ENCODE results near the gene ITPA. TPM values are rescaled to one million over a fixed set of nuclear protein-coding genes. Genes with fewer than 3 reads are reported as not detected.

Gene ITPA
- total RNA-seq, 1 experiment from 2014 or later, result 77.3 TPM

DNA sequence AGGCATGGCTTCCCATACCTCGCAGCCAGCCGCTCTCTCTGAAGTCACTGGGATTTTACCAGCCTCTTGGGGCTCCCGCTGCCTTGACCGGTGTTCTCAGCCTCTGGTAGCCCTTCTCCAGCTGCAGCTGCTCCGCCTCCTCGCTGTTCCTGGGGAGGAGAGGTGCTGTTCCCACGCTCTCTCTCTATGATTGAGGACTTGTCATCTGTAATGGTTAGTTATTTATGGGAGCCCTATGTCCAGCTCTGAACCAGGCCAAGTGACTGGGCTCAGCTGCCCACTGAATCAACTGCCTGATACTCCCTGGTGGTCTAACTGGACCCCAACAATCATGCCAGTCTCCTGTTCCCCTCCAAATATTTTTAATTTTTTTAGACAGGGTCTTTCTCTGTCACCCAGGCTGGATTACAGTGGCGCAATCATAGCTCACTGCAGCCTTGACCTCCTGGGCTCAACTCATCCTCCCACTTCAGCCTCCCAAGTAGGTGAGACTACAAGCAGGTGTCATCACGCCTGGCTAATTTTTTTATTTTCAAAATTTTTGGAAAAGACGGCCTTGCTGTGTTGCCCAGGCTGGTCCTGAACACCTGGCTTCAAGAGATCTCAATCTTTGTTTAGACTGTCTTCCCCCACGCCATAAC lies 34.5 kb downstream of the ITPA start:
- DNase-seq (ENCODE audit: low read depth, low spot score) (no peak), ATAC-seq (no peak)
- no peak overlapping the region for H3K4me2 ChIP-seq (ENCODE audit: low read length)
- H3K27me3 ChIP-seq (ENCODE audit: insufficient read depth, low read length), result no peaks in the 10 kb centered on the region
- H3K36me3 ChIP-seq (ENCODE audit: control insufficient read depth in 1 of 2, insufficient read depth in 2 of 2, low read length in 2 of 2), result no peaks in the 10 kb centered on the region
- H3K4me1 ChIP-seq (ENCODE audit: control insufficient read depth in 1 of 2, insufficient read depth in 2 of 2, low read length in 2 of 2), result peaks cover 2 to 12% of the 10 kb centered on the region in 2 experiments; a peak in 2 of 4 replicates
- H3K4me3 ChIP-seq (replicated peaks in 1 of 2; ENCODE audit: low read depth in 1 of 2, low read length in 2 of 2), result no peak overlapping the region
- ChIA-PET CTCF (interaction anchor here (0.6 kb wide), 1 partner anchor 75 kb away, joined by 3 read pairs; no protein-coding TSS in a partner anchor), RAD21 (ENCODE audit: low non-redundant PET in 1 of 2, low total read pairs in 2 of 2, uncharacterized antibody in 2 of 2, unreplicated experiment in 2 of 2) (no interaction called here), POLR2A (interaction anchor here (1.7 kb wide), 1 partner anchor 8 kb away, joined by 3 read pairs; no protein-coding TSS in a partner anchor)
- no peaks in the 10 kb centered on the region for H3K9me2 ChIP-seq (ENCODE audit: insufficient read depth)
- H4K20me1 ChIP-seq (ENCODE audit: insufficient read depth), result no peaks in the 10 kb centered on the region
- H2AFZ ChIP-seq (ENCODE audit: low read depth, low read length, poor library complexity, severe bottlenecking), result no peak overlapping the region
- TF ChIP-seq ZFX (IDR thresholded peaks at IDR 0.05), result no peak
- TF ChIP-seq, protein P1, sequence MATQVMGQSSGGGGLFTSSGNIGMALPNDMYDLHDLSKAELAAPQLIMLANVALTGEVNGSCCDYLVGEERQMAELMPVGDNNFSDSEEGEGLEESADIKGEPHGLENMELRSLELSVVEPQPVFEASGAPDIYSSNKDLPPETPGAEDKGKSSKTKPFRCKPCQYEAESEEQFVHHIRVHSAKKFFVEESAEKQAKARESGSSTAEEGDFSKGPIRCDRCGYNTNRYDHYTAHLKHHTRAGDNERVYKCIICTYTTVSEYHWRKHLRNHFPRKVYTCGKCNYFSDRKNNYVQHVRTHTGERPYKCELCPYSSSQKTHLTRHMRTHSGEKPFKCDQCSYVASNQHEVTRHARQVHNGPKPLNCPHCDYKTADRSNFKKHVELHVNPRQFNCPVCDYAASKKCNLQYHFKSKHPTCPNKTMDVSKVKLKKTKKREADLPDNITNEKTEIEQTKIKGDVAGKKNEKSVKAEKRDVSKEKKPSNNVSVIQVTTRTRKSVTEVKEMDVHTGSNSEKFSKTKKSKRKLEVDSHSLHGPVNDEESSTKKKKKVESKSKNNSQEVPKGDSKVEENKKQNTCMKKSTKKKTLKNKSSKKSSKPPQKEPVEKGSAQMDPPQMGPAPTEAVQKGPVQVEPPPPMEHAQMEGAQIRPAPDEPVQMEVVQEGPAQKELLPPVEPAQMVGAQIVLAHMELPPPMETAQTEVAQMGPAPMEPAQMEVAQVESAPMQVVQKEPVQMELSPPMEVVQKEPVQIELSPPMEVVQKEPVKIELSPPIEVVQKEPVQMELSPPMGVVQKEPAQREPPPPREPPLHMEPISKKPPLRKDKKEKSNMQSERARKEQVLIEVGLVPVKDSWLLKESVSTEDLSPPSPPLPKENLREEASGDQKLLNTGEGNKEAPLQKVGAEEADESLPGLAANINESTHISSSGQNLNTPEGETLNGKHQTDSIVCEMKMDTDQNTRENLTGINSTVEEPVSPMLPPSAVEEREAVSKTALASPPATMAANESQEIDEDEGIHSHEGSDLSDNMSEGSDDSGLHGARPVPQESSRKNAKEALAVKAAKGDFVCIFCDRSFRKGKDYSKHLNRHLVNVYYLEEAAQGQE (IDR thresholded peaks at IDR 0.05; ENCODE audit: low read depth), result no peak
- no peak for TF ChIP-seq SIN3A (IDR thresholded peaks at IDR 0.05; ENCODE audit: low read depth)
- TF ChIP-seq, protein P2, sequence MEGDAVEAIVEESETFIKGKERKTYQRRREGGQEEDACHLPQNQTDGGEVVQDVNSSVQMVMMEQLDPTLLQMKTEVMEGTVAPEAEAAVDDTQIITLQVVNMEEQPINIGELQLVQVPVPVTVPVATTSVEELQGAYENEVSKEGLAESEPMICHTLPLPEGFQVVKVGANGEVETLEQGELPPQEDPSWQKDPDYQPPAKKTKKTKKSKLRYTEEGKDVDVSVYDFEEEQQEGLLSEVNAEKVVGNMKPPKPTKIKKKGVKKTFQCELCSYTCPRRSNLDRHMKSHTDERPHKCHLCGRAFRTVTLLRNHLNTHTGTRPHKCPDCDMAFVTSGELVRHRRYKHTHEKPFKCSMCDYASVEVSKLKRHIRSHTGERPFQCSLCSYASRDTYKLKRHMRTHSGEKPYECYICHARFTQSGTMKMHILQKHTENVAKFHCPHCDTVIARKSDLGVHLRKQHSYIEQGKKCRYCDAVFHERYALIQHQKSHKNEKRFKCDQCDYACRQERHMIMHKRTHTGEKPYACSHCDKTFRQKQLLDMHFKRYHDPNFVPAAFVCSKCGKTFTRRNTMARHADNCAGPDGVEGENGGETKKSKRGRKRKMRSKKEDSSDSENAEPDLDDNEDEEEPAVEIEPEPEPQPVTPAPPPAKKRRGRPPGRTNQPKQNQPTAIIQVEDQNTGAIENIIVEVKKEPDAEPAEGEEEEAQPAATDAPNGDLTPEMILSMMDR (IDR thresholded peaks at IDR 0.05 in 2 of 3, conservative IDR thresholded peaks at IDR 0.05 in 1 of 3; ENCODE audit: borderline replicate concordance in 1 of 3, insufficient read depth in 1 of 3, low read depth in 2 of 3, low read length in 2 of 3), result no peak
- TF ChIP-seq, protein P3, sequence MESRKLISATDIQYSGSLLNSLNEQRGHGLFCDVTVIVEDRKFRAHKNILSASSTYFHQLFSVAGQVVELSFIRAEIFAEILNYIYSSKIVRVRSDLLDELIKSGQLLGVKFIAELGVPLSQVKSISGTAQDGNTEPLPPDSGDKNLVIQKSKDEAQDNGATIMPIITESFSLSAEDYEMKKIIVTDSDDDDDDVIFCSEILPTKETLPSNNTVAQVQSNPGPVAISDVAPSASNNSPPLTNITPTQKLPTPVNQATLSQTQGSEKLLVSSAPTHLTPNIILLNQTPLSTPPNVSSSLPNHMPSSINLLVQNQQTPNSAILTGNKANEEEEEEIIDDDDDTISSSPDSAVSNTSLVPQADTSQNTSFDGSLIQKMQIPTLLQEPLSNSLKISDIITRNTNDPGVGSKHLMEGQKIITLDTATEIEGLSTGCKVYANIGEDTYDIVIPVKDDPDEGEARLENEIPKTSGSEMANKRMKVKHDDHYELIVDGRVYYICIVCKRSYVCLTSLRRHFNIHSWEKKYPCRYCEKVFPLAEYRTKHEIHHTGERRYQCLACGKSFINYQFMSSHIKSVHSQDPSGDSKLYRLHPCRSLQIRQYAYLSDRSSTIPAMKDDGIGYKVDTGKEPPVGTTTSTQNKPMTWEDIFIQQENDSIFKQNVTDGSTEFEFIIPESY (IDR thresholded peaks at IDR 0.05; ENCODE audit: extremely low read depth, insufficient replicate concordance, low read length), result no peak
- no peak for TF ChIP-seq EZH2 (IDR thresholded peaks at IDR 0.05)
- TF ChIP-seq CEBPB (IDR thresholded peaks at IDR 0.05; ENCODE audit: low read depth), result no peak
- no peak for TF ChIP-seq SP1 (IDR thresholded peaks at IDR 0.05; ENCODE audit: low read depth)
- TF ChIP-seq ELF1 (IDR thresholded peaks at IDR 0.05; ENCODE audit: borderline replicate concordance, low read depth), result no peak
- no peak for TF ChIP-seq EGR1 (IDR thresholded peaks at IDR 0.05; ENCODE audit: low read depth)
- TF ChIP-seq EZH2phosphoT487 (IDR thresholded peaks at IDR 0.05; ENCODE audit: borderline replicate concordance), result no peak
- TF ChIP-seq, protein P4, sequence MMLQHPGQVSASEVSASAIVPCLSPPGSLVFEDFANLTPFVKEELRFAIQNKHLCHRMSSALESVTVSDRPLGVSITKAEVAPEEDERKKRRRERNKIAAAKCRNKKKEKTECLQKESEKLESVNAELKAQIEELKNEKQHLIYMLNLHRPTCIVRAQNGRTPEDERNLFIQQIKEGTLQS (IDR thresholded peaks at IDR 0.05), result no peak
- no peak for TF ChIP-seq RAD21 (IDR thresholded peaks at IDR 0.05; ENCODE audit: low read depth)
- TF ChIP-seq SRF (IDR thresholded peaks at IDR 0.05; ENCODE audit: low read depth), result no peak
- no peak for TF ChIP-seq FOSL1 (IDR thresholded peaks at IDR 0.05; ENCODE audit: low read depth)
- TF ChIP-seq ZNF274 (IDR thresholded peaks at IDR 0.05; ENCODE audit: low read depth, low read length), result no peak
- no peak for TF ChIP-seq YY1 (IDR thresholded peaks at IDR 0.05; ENCODE audit: extremely low read depth, insufficient replicate concordance, low read depth, low read length)
- BruUV-seq (replicated peaks), result no TSS peak
- no peaks in the 10 kb centered on the region for H3K79me2 ChIP-seq (ENCODE audit: insufficient read depth, low read length)
- no peak overlapping the region for H3K9ac ChIP-seq (ENCODE audit: low read length)
- H3K27ac ChIP-seq (ENCODE audit: low read depth, low read length), result no peak overlapping the region
- no peaks in the 10 kb centered on the region for H3K9me3 ChIP-seq (ENCODE audit: control insufficient read depth in 1 of 2, insufficient read depth in 1 of 2, low read depth in 1 of 2, low read length in 2 of 2)
- intact Hi-C loops (cut with micrococcal nuclease), result no loop called here

All from HCT116 (cell line).